ENCODE results near the gene GALNT13. TPM values are rescaled to one million over a fixed set of nuclear protein-coding genes. Genes with fewer than 3 reads are reported as not detected.

GALNT13 gene
- total RNA-seq, 6 experiments from 2014 or later: not detected

DNA sequence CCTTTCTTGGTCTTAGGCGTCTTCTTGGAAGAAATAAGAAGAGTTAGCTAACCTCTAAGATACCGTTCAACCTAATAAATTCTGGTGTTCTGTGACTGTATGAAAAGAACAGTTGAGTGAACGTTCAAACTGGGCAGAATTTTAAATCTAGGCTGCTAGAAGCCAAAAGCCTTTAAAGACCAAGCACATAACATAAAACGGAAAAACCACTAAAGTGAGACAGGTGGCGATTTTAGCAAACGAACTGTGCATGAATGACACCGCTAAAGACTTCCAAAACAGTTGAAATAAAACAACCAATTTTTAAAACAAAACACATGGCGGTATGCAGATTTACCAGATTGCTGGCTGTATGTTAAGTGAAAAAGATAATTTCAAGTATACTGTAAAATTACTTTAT is 73.1 kb downstream of the GALNT13 start:
- H3K9me3 Mint-ChIP-seq: peaks cover 24% of the 10 kb centered on the region
- no peaks in the 10 kb centered on the region for H3K36me3 Mint-ChIP-seq (ENCODE audit: low read depth)
- no peaks in the 10 kb centered on the region for H3K27me3 Mint-ChIP-seq (ENCODE audit: insufficient read depth)
- no peak for DNase-seq
- no peaks in the 10 kb centered on the region for H3K4me1 Mint-ChIP-seq (ENCODE audit: low read depth)
- TF ChIP-seq, protein P1, sequence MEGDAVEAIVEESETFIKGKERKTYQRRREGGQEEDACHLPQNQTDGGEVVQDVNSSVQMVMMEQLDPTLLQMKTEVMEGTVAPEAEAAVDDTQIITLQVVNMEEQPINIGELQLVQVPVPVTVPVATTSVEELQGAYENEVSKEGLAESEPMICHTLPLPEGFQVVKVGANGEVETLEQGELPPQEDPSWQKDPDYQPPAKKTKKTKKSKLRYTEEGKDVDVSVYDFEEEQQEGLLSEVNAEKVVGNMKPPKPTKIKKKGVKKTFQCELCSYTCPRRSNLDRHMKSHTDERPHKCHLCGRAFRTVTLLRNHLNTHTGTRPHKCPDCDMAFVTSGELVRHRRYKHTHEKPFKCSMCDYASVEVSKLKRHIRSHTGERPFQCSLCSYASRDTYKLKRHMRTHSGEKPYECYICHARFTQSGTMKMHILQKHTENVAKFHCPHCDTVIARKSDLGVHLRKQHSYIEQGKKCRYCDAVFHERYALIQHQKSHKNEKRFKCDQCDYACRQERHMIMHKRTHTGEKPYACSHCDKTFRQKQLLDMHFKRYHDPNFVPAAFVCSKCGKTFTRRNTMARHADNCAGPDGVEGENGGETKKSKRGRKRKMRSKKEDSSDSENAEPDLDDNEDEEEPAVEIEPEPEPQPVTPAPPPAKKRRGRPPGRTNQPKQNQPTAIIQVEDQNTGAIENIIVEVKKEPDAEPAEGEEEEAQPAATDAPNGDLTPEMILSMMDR (IDR thresholded peaks at IDR 0.05): no peak
- no peak overlapping the region for H3K27ac Mint-ChIP-seq
- no peak overlapping the region for H3K4me3 Mint-ChIP-seq

DNA sequence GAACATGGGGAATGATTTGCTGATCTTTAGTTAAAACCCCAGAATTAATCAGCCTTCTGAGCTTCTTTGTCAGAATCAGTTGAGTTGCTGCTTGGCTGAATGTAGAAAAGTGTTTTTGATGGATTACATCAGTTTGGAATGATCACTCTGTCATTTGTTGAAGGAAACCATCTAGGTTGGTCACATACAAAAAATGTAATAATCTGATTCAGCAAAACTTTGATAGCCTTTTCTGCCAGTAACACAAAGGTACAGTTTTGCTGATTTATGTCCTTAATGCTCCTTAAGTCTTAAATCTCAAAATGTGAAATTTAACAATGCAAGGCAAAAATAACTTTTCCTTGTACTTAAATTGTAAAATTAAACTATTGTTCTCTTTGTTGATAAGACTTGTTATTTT is 74.3 kb downstream of the GALNT13 start:
- Mint-ChIP-seq H3K4me1 (ENCODE audit: low read depth) (no peaks in the 10 kb centered on the region), H3K4me3 (no peak overlapping the region), H3K27ac (no peak overlapping the region), H3K36me3 (ENCODE audit: low read depth) (no peaks in the 10 kb centered on the region), H3K27me3 (ENCODE audit: insufficient read depth) (no peaks in the 10 kb centered on the region), H3K9me3 (peaks cover 26% of the 10 kb centered on the region)
- TF ChIP-seq, protein P1 (IDR thresholded peaks at IDR 0.05): no peak
- no peak for DNase-seq

DNA sequence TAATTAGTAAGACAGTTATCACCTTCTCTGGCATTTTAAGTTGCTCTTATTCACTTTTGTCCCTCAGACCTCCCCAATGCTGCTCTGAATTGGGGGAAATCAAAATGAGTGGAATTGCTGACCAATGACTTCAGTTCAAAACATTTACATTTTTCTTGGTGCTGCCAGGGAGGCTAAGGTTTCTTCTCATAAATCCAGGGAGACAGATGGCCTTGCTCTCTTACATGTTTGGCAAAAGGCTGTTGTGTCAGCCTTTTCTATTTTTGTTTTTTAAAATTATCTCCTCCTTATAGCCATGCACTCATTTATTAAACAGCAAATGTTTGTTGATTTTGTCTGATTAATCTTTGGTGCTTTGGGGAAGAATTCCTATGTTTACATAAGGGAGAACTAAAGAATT is 82.0 kb downstream of the GALNT13 start:
- Mint-ChIP-seq H3K36me3 (ENCODE audit: low read depth) (no peaks in the 10 kb centered on the region; the same call in 1 of the 2 replicates), H3K4me3 (no peak overlapping the region), H3K27me3 (ENCODE audit: insufficient read depth) (no peaks in the 10 kb centered on the region; the same call in 1 of the 2 replicates), H3K4me1 (ENCODE audit: low read depth) (no peaks in the 10 kb centered on the region), H3K9me3 (peaks cover 30% of the 10 kb centered on the region), H3K27ac (no peak overlapping the region)
- TF ChIP-seq, protein P1 (IDR thresholded peaks at IDR 0.05): no peak
- DNase-seq: no peak

DNA sequence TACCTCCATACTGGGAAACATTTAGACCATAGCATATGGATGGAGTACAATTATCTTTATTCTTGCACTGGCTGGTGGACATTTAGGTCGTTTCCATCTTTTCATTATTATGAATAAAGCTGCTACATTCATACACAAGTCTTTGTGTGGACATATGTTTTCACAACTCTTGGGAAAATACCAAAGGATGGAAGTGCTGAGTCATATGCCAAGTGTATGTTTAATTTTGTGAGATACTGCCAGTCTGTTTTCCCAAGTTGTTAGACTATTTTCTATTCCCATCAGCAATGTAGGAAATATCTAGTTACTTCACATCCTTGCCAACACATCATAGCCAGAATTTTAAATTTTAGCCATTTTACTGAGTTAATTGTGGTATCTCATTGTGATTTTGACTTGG is 91.5 kb downstream of the GALNT13 start:
- H3K4me3 Mint-ChIP-seq: no peak overlapping the region
- H3K27ac Mint-ChIP-seq: no peak overlapping the region

DNA sequence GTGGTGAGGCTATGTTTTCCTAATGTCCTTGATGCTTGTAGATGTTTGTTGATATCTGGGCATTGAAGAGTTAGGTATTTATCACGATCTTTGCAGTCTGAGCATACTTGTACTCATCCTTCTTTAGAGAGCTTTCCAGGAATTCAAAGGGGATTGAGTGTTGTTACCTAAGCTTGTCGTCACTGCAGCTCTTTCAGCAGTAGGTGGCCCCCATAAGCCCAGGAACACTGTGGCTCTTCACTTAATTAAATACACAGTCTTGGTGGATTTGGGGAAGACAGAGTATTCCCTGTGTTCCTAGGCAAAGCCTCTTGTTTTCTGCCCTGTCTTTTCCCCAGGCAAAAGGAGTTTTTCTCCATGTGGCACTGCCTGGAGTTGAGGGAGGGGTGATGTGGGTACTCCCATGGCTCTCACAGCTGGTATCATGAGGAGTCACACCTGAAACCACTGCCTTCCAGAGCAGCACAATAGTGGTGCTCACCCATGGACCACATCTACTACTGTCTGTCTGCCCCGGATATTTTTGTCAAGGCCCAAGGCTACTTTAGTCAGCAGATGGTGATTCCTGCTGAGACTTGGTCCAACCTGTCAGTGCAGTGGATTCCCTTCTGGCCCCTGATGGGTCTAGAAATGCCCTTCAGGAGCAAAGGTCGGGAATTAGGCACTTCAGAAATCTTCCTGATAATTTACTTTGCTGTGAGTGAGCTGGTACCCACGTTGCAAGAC is 95.7 kb downstream of the GALNT13 start:
- Mint-ChIP-seq H3K4me3 (no peak overlapping the region), H3K36me3 (ENCODE audit: low read depth) (no peaks in the 10 kb centered on the region), H3K4me1 (ENCODE audit: low read depth) (no peaks in the 10 kb centered on the region), H3K27me3 (ENCODE audit: insufficient read depth) (no peaks in the 10 kb centered on the region), H3K27ac (no peak overlapping the region), H3K9me3 (peaks cover 45% of the 10 kb centered on the region)
- DNase-seq: no peak
- TF ChIP-seq, protein P1 (IDR thresholded peaks at IDR 0.05): no peak

More for the DNA sequence above, 91.5 kb downstream of the GALNT13 start:
- no peaks in the 10 kb centered on the region for H3K36me3 Mint-ChIP-seq (ENCODE audit: low read depth)
- H3K27me3 Mint-ChIP-seq (ENCODE audit: insufficient read depth): no peaks in the 10 kb centered on the region
- TF ChIP-seq, protein P1 (IDR thresholded peaks at IDR 0.05): no peak
- H3K9me3 Mint-ChIP-seq: peaks cover 50% of the 10 kb centered on the region
- DNase-seq: no peak
- no peaks in the 10 kb centered on the region for H3K4me1 Mint-ChIP-seq (ENCODE audit: low read depth)
